ENCODE data around the gene NANS. TPM values are rescaled to one million over a fixed set of nuclear protein-coding genes. Genes with fewer than 3 reads are reported as not detected.
"Not testable (repeated sequence)": the region's sequence is repeated elsewhere in the genome, so short reads cannot be mapped to it uniquely, and the experiment has no call there.

NANS gene
- total RNA-seq, 2 experiments from 2014 or later = 45.9 to 47.7 TPM

GRCh38 chr9:98087420-98088354, 31.2 kb downstream of the NANS start:
- H3K4me3 Mint-ChIP-seq = peak overlapping the region; percentile 2
- no peaks in the 10 kb centered on the region for H3K27me3 Mint-ChIP-seq
- DNase-seq (peak; percentile 61), ATAC-seq (peak; percentile 57)
- no peak overlapping the region for H3K27ac Mint-ChIP-seq
- ChIA-PET CTCF (interaction anchor here (0.7 to 1.7 kb wide), 2 partner anchors 14 to 24 kb away, joined by 5 to 6 read pairs; no protein-coding TSS in a partner anchor), POLR2A (no interaction called here)
- intact Hi-C loops (cut with DNase I, micrococcal nuclease) = no loop called here
- peaks cover 30% of the 10 kb centered on the region for H3K36me3 Mint-ChIP-seq (ENCODE audit: low read depth)
- peaks cover 26% of the 10 kb centered on the region for H3K4me1 Mint-ChIP-seq
- H3K9me3 Mint-ChIP-seq (ENCODE audit: low read depth) = no peaks in the 10 kb centered on the region

GRCh38 chr9:98090674-98091073, 34.1 kb downstream of the NANS start:
- not testable (repeated sequence) for H3K27ac Mint-ChIP-seq
- peaks cover 33% of the 10 kb centered on the region for H3K36me3 Mint-ChIP-seq (ENCODE audit: low read depth)

DNA sequence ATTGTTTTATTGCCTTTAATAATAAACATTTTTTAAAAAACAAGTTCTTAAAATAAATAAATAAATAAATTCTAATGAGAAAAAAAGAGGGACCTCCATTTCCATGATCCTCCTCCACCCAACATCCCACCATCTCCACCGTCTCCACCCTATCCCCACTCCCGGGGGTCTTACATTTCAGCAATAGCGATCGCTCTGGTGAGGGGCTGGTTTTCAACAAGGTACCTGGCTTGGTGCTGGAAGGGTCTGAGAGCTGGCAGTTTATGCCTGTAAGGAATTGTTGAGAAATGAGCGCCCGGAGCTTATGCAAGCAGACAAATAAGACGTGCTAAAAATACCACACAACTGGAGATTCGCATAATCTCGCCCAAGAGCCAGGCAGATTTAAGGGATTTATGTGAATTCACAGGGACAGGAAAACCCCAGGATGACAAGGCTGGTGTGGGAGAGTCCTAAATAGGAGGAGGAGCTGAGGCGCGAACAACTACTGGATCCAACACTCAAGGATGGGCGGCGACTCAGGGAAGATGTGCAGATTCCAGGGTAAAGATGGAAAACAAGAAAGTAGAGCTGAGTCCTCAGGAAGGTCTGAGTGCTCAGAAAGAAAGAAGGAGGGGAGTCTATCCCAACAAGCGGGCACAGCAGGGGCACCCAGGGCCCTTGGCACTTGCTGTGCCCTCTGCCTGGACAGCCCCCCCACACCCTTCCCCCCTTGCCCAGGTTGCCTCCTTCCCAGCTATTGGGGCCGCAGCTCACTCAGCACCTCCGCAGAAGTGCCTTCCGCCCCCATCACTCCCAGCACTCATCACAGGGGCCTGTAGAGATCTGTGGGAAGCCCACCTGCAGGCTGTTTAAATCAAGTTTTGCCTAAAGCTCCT, 35.4 kb downstream of the NANS start:
- ChIA-PET POLR2A (interaction anchor here (0.6 kb wide), 1 partner anchor 24 kb away, joined by 10 read pairs; no protein-coding TSS in a partner anchor), CTCF (interaction anchor here (0.5 to 1.3 kb wide), 6 partner anchors 7 to 262 kb away, joined by 3 to 5 read pairs (median 3); partner anchors contain the start of gene TBC1D2)
- H3K36me3 Mint-ChIP-seq (ENCODE audit: low read depth) = peaks cover 32% of the 10 kb centered on the region
- intact Hi-C loops (cut with DNase I, micrococcal nuclease) = no loop called here
- ATAC-seq (no peak), DNase-seq (no peak)
- no peak overlapping the region for H3K4me3 Mint-ChIP-seq
- no peak overlapping the region for H3K27ac Mint-ChIP-seq
- peaks cover 29% of the 10 kb centered on the region for H3K4me1 Mint-ChIP-seq
- H3K27me3 Mint-ChIP-seq = no peaks in the 10 kb centered on the region
- H3K9me3 Mint-ChIP-seq (ENCODE audit: low read depth) = no peaks in the 10 kb centered on the region

More at GRCh38 chr9:98090674-98091073, 34.1 kb downstream of the NANS start:
- H3K27me3 Mint-ChIP-seq; intact Hi-C loops (cut with DNase I, micrococcal nuclease); DNase-seq; H3K9me3 Mint-ChIP-seq (ENCODE audit: low read depth); POLR2A ChIA-PET; ATAC-seq; H3K4me3 Mint-ChIP-seq: not testable (repeated sequence)
- peaks cover 29% of the 10 kb centered on the region for H3K4me1 Mint-ChIP-seq
- CTCF ChIA-PET = interaction anchor here (0.6 to 1.3 kb wide), 4 partner anchors 8 to 153 kb away, joined by 3 to 4 read pairs (median 3); no protein-coding TSS in a partner anchor

DNA sequence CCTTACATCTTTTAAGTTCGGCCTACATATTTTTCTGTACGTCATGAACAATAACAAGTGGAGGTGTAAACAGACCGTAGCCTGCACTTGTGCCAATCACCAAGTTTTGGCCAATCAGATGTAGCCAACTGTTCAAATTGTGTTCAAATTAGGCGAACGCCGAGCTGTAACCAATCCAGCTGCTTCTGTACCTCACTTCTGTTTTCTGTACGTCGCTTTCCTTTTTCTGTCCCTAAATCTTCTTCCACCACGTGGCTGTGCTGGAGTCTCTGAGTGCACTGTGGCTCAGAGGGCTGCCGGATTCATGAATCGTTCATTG, 36.0 kb downstream of the NANS start:
- no peaks in the 10 kb centered on the region for H3K9me3 Mint-ChIP-seq (ENCODE audit: low read depth)
- H3K4me1 Mint-ChIP-seq = peaks cover 32% of the 10 kb centered on the region
- POLR2A ChIA-PET = no interaction called here
- CTCF ChIA-PET = interaction anchor here (0.6 kb wide), 2 partner anchors 90 to 1017 kb away, joined by 3 read pairs; no protein-coding TSS in a partner anchor
- no peak for ATAC-seq
- no peak overlapping the region for H3K4me3 Mint-ChIP-seq
- DNase-seq = no peak
- no peaks in the 10 kb centered on the region for H3K27me3 Mint-ChIP-seq
- H3K36me3 Mint-ChIP-seq (ENCODE audit: low read depth) = peaks cover 36% of the 10 kb centered on the region
- intact Hi-C loops (cut with DNase I, micrococcal nuclease) = no loop called here
- no peak overlapping the region for H3K27ac Mint-ChIP-seq

GRCh38 chr9:98094316-98094715, 37.8 kb downstream of the NANS start:
- Mint-ChIP-seq H3K27ac (peak overlapping the region; percentile 32), H3K4me1 (peaks cover 43% of the 10 kb centered on the region), H3K9me3 (ENCODE audit: low read depth) (no peaks in the 10 kb centered on the region), H3K27me3 (no peaks in the 10 kb centered on the region), H3K36me3 (ENCODE audit: low read depth) (peaks cover 46% of the 10 kb centered on the region), H3K4me3 (no peak overlapping the region)
- intact Hi-C loops (cut with DNase I, micrococcal nuclease) = no loop called here
- CTCF ChIA-PET = interaction anchor here (1.7 kb wide), 1 partner anchor 98 kb away, joined by 3 read pairs; the partner anchor contains the start of gene CORO2A
- ATAC-seq = no peak
- POLR2A ChIA-PET = no interaction called here
- DNase-seq = no peak

GRCh38 chr9:98094851-98095250, 38.3 kb downstream of the NANS start:
- CTCF ChIA-PET = interaction anchor here (1.7 kb wide), 1 partner anchor 97 kb away, joined by 3 read pairs; the partner anchor contains the start of gene CORO2A
- Mint-ChIP-seq H3K9me3 (ENCODE audit: low read depth) (no peaks in the 10 kb centered on the region), H3K36me3 (ENCODE audit: low read depth) (peaks cover 46% of the 10 kb centered on the region), H3K4me3 (no peak overlapping the region), H3K27ac (peak overlapping the region; percentile 32), H3K4me1 (peaks cover 45% of the 10 kb centered on the region), H3K27me3 (no peaks in the 10 kb centered on the region)
- no peak for ATAC-seq
- DNase-seq = no peak
- POLR2A ChIA-PET = no interaction called here
- intact Hi-C loops (cut with DNase I, micrococcal nuclease) = no loop called here

DNA sequence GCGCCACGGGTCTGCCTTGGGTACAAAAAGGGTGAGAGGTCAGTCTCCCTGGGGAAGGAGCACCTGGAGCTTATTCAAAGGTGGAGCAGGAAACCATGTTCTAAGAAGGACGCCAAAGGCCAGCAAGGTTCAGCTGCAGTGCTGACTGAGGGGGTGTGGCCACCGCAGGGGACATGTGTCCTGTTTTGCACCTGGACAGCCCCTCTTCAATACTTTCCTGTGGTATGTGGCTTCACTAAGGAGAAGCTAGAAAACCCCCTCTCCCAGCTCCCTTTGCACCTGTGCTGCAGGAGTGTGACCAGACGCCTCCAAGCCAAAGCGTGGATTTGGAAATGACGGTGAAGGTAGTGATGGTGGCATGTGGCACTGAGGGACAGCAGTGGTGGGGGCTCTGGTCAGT, 38.9 kb downstream of the NANS start:
- ATAC-seq (no peak), DNase-seq (no peak)
- intact Hi-C loops (cut with DNase I, micrococcal nuclease) = no loop called here
- Mint-ChIP-seq H3K9me3 (ENCODE audit: low read depth) (no peaks in the 10 kb centered on the region), H3K27me3 (no peaks in the 10 kb centered on the region), H3K27ac (no peak overlapping the region), H3K4me1 (peaks cover 47% of the 10 kb centered on the region), H3K36me3 (ENCODE audit: low read depth) (peaks cover 46% of the 10 kb centered on the region), H3K4me3 (no peak overlapping the region)
- POLR2A ChIA-PET = no interaction called here
- CTCF ChIA-PET = interaction anchor here (1.7 kb wide), 1 partner anchor 97 kb away, joined by 3 read pairs; the partner anchor contains the start of gene CORO2A

DNA sequence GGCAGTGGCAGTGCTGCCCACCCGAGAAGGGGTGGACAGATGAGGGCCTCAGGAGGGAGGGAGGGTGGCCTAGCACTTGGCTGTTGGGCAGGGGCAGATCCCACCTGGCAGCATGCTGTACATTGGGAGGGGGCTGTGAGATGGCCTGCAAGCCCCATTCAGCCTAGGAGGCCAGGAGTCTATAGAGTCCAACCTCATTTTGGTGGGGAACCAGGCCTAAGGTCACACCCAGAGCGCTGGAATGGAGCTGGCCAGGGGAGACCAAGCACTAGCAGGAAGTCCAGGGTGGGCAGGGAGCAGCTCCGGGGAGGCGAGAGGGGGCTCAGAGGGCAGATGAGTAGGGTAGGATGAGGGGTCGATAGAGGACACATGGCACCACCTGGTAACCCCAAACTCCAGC, 39.6 kb downstream of the NANS start:
- ChIA-PET POLR2A (no interaction called here), CTCF (interaction anchor here (0.6 to 1.7 kb wide), 3 partner anchors 96 to 338 kb away, joined by 3 read pairs; partner anchors contain the start of gene CORO2A)
- no peak overlapping the region for H3K4me3 Mint-ChIP-seq
- no peaks in the 10 kb centered on the region for H3K9me3 Mint-ChIP-seq (ENCODE audit: low read depth)
- H3K27ac Mint-ChIP-seq = peak overlapping the region; percentile 1
- H3K27me3 Mint-ChIP-seq = no peaks in the 10 kb centered on the region
- peaks cover 46% of the 10 kb centered on the region for H3K36me3 Mint-ChIP-seq (ENCODE audit: low read depth)
- intact Hi-C loops (cut with DNase I, micrococcal nuclease) = no loop called here
- ATAC-seq (no peak), DNase-seq (no peak)
- H3K4me1 Mint-ChIP-seq = peaks cover 50% of the 10 kb centered on the region

DNA sequence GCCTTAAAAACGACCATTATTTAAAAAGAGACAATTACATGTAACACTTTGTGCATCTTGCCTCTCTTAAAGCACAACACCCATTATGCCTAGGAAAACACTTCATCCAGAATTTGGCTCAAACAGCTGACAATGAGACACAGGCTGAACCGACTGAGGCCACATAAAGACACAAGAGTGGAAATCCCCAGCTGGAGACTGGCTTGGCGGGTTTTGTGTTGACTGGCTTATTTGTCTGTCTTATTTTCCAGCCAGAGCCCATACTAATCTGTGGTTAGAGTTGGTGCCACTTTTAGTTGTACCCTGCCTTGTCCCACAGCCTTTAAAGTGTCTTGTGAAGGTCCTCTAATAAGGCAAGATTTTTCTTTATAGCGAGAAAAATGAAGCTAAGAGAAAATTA, 41.3 kb downstream of the NANS start:
- H3K27me3 Mint-ChIP-seq = no peaks in the 10 kb centered on the region
- H3K27ac Mint-ChIP-seq = peak overlapping the region; percentile 65
- ChIA-PET CTCF (interaction anchor here (0.6 to 1.3 kb wide), 7 partner anchors 8 to 165 kb away, joined by 3 to 6 read pairs (median 3); partner anchors contain the start of gene TRIM14), POLR2A (interaction anchor here (0.6 kb wide), 1 partner anchor 24 kb away, joined by 3 read pairs; no protein-coding TSS in a partner anchor)
- H3K4me1 Mint-ChIP-seq = peaks cover 67% of the 10 kb centered on the region
- DNase-seq (peak; percentile 71), ATAC-seq (peak; percentile 28)
- intact Hi-C loops (cut with DNase I, micrococcal nuclease) = no loop called here
- peaks cover 44% of the 10 kb centered on the region for H3K36me3 Mint-ChIP-seq (ENCODE audit: low read depth)
- H3K9me3 Mint-ChIP-seq (ENCODE audit: low read depth) = no peaks in the 10 kb centered on the region
- no peak overlapping the region for H3K4me3 Mint-ChIP-seq

GRCh38 chr9:98099346-98099745, 42.8 kb downstream of the NANS start:
- intact Hi-C loops (cut with DNase I, micrococcal nuclease) = no loop called here
- peaks cover 73% of the 10 kb centered on the region for H3K4me1 Mint-ChIP-seq
- peaks cover 40% of the 10 kb centered on the region for H3K36me3 Mint-ChIP-seq (ENCODE audit: low read depth)
- H3K27ac Mint-ChIP-seq = peak overlapping the region; percentile 96
- CTCF ChIA-PET = interaction anchor here (0.7 to 1.2 kb wide), 2 partner anchors 8 to 28 kb away, joined by 3 to 4 read pairs; no protein-coding TSS in a partner anchor
- ATAC-seq = no peak
- POLR2A ChIA-PET = no interaction called here
- H3K4me3 Mint-ChIP-seq = no peak overlapping the region
- no peak for DNase-seq
- H3K27me3 Mint-ChIP-seq = no peaks in the 10 kb centered on the region
- no peaks in the 10 kb centered on the region for H3K9me3 Mint-ChIP-seq (ENCODE audit: low read depth)

DNA sequence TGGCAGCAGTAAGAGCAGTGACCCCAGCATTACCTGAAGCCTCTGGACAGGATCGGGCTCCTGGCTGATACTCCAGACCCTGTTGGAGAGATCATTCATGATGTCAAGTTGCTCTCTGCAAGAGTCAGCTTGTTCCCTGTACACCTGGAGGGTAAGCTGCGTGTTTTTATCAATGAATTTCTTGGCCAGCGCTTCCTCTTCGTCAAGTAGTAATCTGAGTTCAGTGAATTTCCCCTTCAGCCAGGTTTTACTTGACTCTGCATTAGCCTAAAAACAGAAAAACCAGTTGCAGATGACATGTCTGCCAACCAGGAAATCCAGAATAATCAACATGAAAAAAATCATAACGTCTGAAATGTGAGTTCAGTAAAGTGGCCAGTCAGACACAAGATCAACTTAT, 43.4 kb downstream of the NANS start:
- no peaks in the 10 kb centered on the region for H3K9me3 Mint-ChIP-seq (ENCODE audit: low read depth)
- ChIA-PET POLR2A (no interaction called here), CTCF (interaction anchor here (0.7 to 1.4 kb wide), 6 partner anchors 10 to 195 kb away, joined by 3 to 4 read pairs (median 3); no protein-coding TSS in a partner anchor)
- ATAC-seq (no peak), DNase-seq (no peak)
- H3K27ac Mint-ChIP-seq = peak overlapping the region; percentile 96
- no peaks in the 10 kb centered on the region for H3K27me3 Mint-ChIP-seq
- peaks cover 73% of the 10 kb centered on the region for H3K4me1 Mint-ChIP-seq
- peak overlapping the region; percentile 16 for H3K4me3 Mint-ChIP-seq
- intact Hi-C loops (cut with DNase I, micrococcal nuclease) = loop anchor here (5.0 to 10.0 kb wide), 5 partner anchors 43 to 1005 kb away; partner anchors contain the start of genes ANKS6 (in 1 of the 2), NANS (in 1 of the 2), TGFBR1 (in 1 of the 2) and XPA (in 1 of the 2)
- peaks cover 41% of the 10 kb centered on the region for H3K36me3 Mint-ChIP-seq (ENCODE audit: low read depth)
